ENCODE results near the gene B4GALNT4. TPM values are rescaled to one million over a fixed set of nuclear protein-coding genes. Genes with fewer than 3 reads are reported as not detected.

B4GALNT4 gene
- total and polyA plus RNA-seq, 2 of the 8 experiments (the other 6 are each of a cell fraction or from before 2014, with no cell fraction given): 40.9 to 76.3 TPM

- Histone ChIP-seq H3K27me3 (replicated peaks in 1 of 4; ENCODE audit: control insufficient read depth in 3 of 4, extremely low read depth in 1 of 4, insufficient read depth in 3 of 4, low read length in 3 of 4) (no peaks in the 10 kb centered on the region), H4K91ac (replicated peaks; ENCODE audit: insufficient read length, low read length) (peak overlapping the region; percentile 97), H3K4ac (replicated peaks; ENCODE audit: insufficient read length, low read depth, low read length) (peak overlapping the region; percentile 97), H3K14ac (ENCODE audit: insufficient read length) (no peak overlapping the region), H3K79me1 (ENCODE audit: low read depth, low read length) (no peaks in the 10 kb centered on the region), H3K23me2 (ENCODE audit: low read depth, low read length) (no peaks in the 10 kb centered on the region), H3K56ac (replicated peaks; ENCODE audit: insufficient read length, low read depth, low read length) (peak overlapping the region; percentile 1), H2BK15ac (ENCODE audit: low read length) (peak overlapping the region; percentile 88), H2BK120ac (replicated peaks; ENCODE audit: low read depth, low read length) (peak overlapping the region; percentile 89), H4K5ac (ENCODE audit: insufficient read length, low read depth, low read length) (peak overlapping the region; percentile 23), H3K36me3 (ENCODE audit: control insufficient read depth in 2 of 4, insufficient read depth in 4 of 4, low read length in 3 of 4) (no peaks in the 10 kb centered on the region), H2BK20ac (ENCODE audit: low read length) (peak overlapping the region; percentile 100), H3K79me2 (ENCODE audit: control insufficient read depth in 1 of 2, insufficient read depth in 2 of 2, low read length in 2 of 2) (no peaks in the 10 kb centered on the region), H3K23ac (ENCODE audit: insufficient read length) (no peak overlapping the region), H3K27ac (ENCODE audit: low read depth, low read length) (no peak overlapping the region; the same call in 1 of the 2 replicates), H3K9ac (replicated peaks in 1 of 4; ENCODE audit: extremely low read depth in 1 of 4, low read depth in 3 of 4, low read length in 3 of 4) (no peak overlapping the region), H2BK5ac (ENCODE audit: low read depth, low read length) (peak overlapping the region; percentile 93; the same call in 1 of the 2 replicates), H4K20me1 (replicated peaks in 1 of 2; ENCODE audit: control insufficient read depth in 1 of 2, insufficient read depth in 2 of 2, low read length in 2 of 2) (no peaks in the 10 kb centered on the region), H4K8ac (ENCODE audit: extremely low read depth, insufficient read depth, low read length) (no peak overlapping the region), H3K9me3 (ENCODE audit: insufficient read depth in 2 of 2, low read depth in 1 of 2, low read length in 1 of 2) (peaks cover 10 to 11% of the 10 kb centered on the region in 2 experiments; a peak in 3 of 4 replicates), H3K4me1 (replicated peaks in 1 of 4; ENCODE audit: control insufficient read depth in 3 of 4, insufficient read depth in 4 of 4, low read length in 3 of 4) (peaks cover 7 to 25% (median 18%) of the 10 kb centered on the region in 4 experiments), H2AFZ (ENCODE audit: low read length) (no peak overlapping the region), H3K4me3 (ENCODE audit: extremely low read depth in 1 of 4, insufficient read depth in 2 of 4, low read depth in 3 of 4, low read length in 4 of 4) (no peak overlapping the region; a peak in 1 of 8 replicates), H3K18ac (ENCODE audit: extremely low read depth, low read length) (peak overlapping the region; percentile 7; the same call in 1 of the 2 replicates), H3K4me2 (ENCODE audit: insufficient read depth in 1 of 2, low read depth in 2 of 2, low read length in 2 of 2) (no peak overlapping the region; a peak in 1 of 4 replicates), H2AK5ac (ENCODE audit: low read depth, low read length) (peak overlapping the region; percentile 96), H2BK12ac (ENCODE audit: low read depth, low read length) (peak overlapping the region; percentile 96)
- FAIRE-seq (no peak), DNase-seq (ENCODE audit: low read depth in 1 of 2, low spot score in 2 of 2) (no peak)
- TF ChIP-seq HDAC6 (IDR thresholded peaks at IDR 0.05; ENCODE audit: low read depth, low read length): no peak
- peak; percentile 65; the same call in 1 of the 2 replicates for TF ChIP-seq KDM1A (IDR thresholded peaks at IDR 0.05; ENCODE audit: borderline replicate concordance, low read length)
- no peak for TF ChIP-seq SP1 (IDR thresholded peaks at IDR 0.05; ENCODE audit: low read depth, low read length)
- CTCF ChIA-PET (ENCODE audit: partially characterized antibody): interaction anchor here (0.5 to 3.9 kb wide), 6 partner anchors 17 to 130 kb away, joined by 3 to 11 read pairs (median 4); no protein-coding TSS in a partner anchor
- POLR2A ChIA-PET (ENCODE audit: partially characterized antibody): interaction anchor here (1.1 to 2.5 kb wide), 3 partner anchors 12 to 22 kb away, joined by 3 to 17 read pairs (median 15); no protein-coding TSS in a partner anchor
- 94% methylated on average over 23 of the region's 23 CpGs; no CpG with 5 or more reads in 1 of the 2 experiments for WGBS, 2 experiments (ENCODE audit: extremely low coverage in 1 of 2, insufficient coverage in 1 of 2, insufficient read length in 1 of 2, insufficient replicate concordance in 2 of 2, low coverage in 1 of 2, low lambda C conversion rate in 2 of 2, missing lambda C conversion rate in 1 of 2)
Measured at GRCh38 chr11:332651-333480, 36.4 kb upstream of the B4GALNT4 start.

Data from H1 (cell line).